Natural killer cell (primary cell): ENCODE measurements around the gene KIAA2012. TPM values are rescaled to one million over a fixed set of nuclear protein-coding genes. Genes with fewer than 3 reads are reported as not detected.

Source experiments
- ATAC-seq, 3 donors: fragments of 150-1000 bp in 2 of 3; fragments of 200-7000 bp in 1 of 3; cut with Tn5 transposase; 1 replicate in 1 of 3; 2 replicates in 2 of 3; pipeline ENCODE4 v1.10.0; 2021; ENCODE audit warnings: mild to moderate bottlenecking in 2 of 3, moderate library complexity in 2 of 3
- DNase-seq, 2 donors: peaks; one replicate each; pipeline versions ENCODE4 v3.0.0 to v3.0.0-alpha.2; 2013 to 2021; ENCODE audit warnings: mixed read lengths in 1 of 2
- H3K27ac ChIP-seq: one replicate; pipeline ENCODE4 v1.5.1; 2013; ENCODE audit warnings: mild to moderate bottlenecking, low read length
- H3K27me3 ChIP-seq: one replicate; pipeline ENCODE4 v1.6.1; 2013; ENCODE audit warnings: low read length; ENCODE audit not compliant: control insufficient read depth, insufficient read depth
- H3K36me3 ChIP-seq: one replicate; pipeline ENCODE4 v1.6.1; 2013; ENCODE audit warnings: low read length; ENCODE audit not compliant: control insufficient read depth, insufficient read depth
- H3K4me1 ChIP-seq: one replicate; pipeline ENCODE4 v1.6.1; 2013; ENCODE audit warnings: low read length; ENCODE audit not compliant: control insufficient read depth, insufficient read depth
- H3K4me3 ChIP-seq: one replicate; pipeline ENCODE4 v1.5.1; 2013; ENCODE audit warnings: low read length
- H3K9me3 ChIP-seq: one replicate; pipeline ENCODE4 v1.6.1; 2013; ENCODE audit warnings: low read length; ENCODE audit not compliant: control insufficient read depth, insufficient read depth
- H3K27ac Mint-ChIP-seq, 2 donors: one replicate each; pipeline ENCODE4 v1.8.0; 2022; ENCODE audit warnings: mild to moderate bottlenecking in 2 of 2, mixed read lengths in 2 of 2, moderate library complexity in 1 of 2
- H3K27me3 Mint-ChIP-seq, 2 donors: one replicate each; pipeline ENCODE4 v1.8.0; 2022; ENCODE audit warnings: low read depth in 2 of 2, mixed read lengths in 2 of 2
- H3K36me3 Mint-ChIP-seq: one replicate; pipeline ENCODE4 v1.8.0; 2022; ENCODE audit warnings: mixed read lengths
- H3K4me1 Mint-ChIP-seq, 2 donors: one replicate each; pipeline ENCODE4 v1.8.0; 2022; ENCODE audit warnings: mixed read lengths in 2 of 2
- H3K4me3 Mint-ChIP-seq: one replicate; pipeline ENCODE4 v1.8.0; 2022; ENCODE audit warnings: mild to moderate bottlenecking, moderate library complexity, mixed read lengths
- H3K9me3 Mint-ChIP-seq, 2 donors: one replicate each; pipeline ENCODE4 v1.8.0; 2022; ENCODE audit warnings: mixed read lengths in 2 of 2
- WGBS: methylation state at CpG from one replicate; pipeline ENCODE4 v1.1.7; 2013; ENCODE audit warnings: missing lambda C conversion rate; ENCODE audit not compliant: insufficient coverage; 5-methylcytosine and 5-hydroxymethylcytosine counted together
- intact Hi-C: fragments of 100-400 bp; cut with micrococcal nuclease; formaldehyde crosslinking; loops from one replicate; pipeline ENCODE4 v1.14.2; 2022
- total RNA-seq, 4 donors: library from RNA; stranded (reverse); fragments of 120-200 nt in 1 of 4; gene quantifications; one replicate each; pipeline versions ENCODE4 v1.2.3 to v1.2.4, GENCODE V29; 2013 to 2022
- TF ChIP-seq, protein P1 (sequence below): fragments of 200-600 bp; IDR thresholded peaks from one replicate; pipeline ENCODE4 v1.8.0; 2022; ENCODE audit warnings: antibody characterized with exemption

KIAA2012 gene
- total RNA-seq, 3 donors from 2014 or later (not counting 1 experiment from before 2014, with no cell fraction given) = not detected

DNA sequence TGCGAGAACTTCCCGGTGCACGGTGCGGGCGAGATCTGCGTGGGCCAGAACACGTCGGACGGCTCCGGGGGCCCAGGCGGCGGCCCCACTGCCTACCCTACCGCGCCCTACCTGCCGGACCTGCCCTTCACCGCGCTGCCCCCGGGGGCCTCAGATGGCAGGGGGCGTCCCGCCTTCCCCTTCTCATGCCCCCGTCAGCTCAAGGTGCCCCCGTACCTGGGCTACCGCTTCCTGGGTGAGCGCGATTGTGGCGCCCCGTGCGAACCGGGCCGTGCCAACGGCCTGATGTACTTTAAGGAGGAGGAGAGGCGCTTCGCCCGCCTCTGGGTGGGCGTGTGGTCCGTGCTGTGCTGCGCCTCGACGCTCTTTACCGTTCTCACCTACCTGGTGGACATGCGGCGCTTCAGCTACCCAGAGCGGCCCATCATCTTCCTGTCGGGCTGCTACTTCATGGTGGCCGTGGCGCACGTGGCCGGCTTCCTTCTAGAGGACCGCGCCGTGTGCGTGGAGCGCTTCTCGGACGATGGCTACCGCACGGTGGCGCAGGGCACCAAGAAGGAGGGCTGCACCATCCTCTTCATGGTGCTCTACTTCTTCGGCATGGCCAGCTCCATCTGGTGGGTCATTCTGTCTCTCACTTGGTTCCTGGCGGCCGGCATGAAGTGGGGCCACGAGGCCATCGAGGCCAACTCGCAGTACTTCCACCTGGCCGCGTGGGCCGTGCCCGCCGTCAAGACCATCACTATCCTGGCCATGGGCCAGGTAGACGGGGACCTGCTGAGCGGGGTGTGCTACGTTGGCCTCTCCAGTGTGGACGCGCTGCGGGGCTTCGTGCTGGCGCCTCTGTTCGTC lies 37.7 kb upstream of the KIAA2012 start:
- TF ChIP-seq, protein P1, sequence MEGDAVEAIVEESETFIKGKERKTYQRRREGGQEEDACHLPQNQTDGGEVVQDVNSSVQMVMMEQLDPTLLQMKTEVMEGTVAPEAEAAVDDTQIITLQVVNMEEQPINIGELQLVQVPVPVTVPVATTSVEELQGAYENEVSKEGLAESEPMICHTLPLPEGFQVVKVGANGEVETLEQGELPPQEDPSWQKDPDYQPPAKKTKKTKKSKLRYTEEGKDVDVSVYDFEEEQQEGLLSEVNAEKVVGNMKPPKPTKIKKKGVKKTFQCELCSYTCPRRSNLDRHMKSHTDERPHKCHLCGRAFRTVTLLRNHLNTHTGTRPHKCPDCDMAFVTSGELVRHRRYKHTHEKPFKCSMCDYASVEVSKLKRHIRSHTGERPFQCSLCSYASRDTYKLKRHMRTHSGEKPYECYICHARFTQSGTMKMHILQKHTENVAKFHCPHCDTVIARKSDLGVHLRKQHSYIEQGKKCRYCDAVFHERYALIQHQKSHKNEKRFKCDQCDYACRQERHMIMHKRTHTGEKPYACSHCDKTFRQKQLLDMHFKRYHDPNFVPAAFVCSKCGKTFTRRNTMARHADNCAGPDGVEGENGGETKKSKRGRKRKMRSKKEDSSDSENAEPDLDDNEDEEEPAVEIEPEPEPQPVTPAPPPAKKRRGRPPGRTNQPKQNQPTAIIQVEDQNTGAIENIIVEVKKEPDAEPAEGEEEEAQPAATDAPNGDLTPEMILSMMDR = no peak
- H3K4me1 Mint-ChIP-seq = peaks cover 14 to 15% of the 10 kb centered on the region in 2 donors
- Histone ChIP-seq H3K27me3 (peaks cover 38% of the 10 kb centered on the region), H3K36me3 (no peaks in the 10 kb centered on the region), H3K27ac (no peak overlapping the region), H3K4me1 (peaks cover 27% of the 10 kb centered on the region), H3K4me3 (peak overlapping the region; percentile 27), H3K9me3 (no peaks in the 10 kb centered on the region)
- intact Hi-C loops = no loop called here
- H3K36me3 Mint-ChIP-seq = no peaks in the 10 kb centered on the region
- 36% methylated on average over 78 of the region's 78 CpGs for WGBS
- no peaks in the 10 kb centered on the region for H3K9me3 Mint-ChIP-seq
- peak; percentile 22 to 51 for DNase-seq
- peaks cover 17 to 31% of the 10 kb centered on the region in 2 donors for H3K27me3 Mint-ChIP-seq
- no peak overlapping the region for H3K27ac Mint-ChIP-seq
- no peak overlapping the region for H3K4me3 Mint-ChIP-seq
- ATAC-seq = no peak

DNA sequence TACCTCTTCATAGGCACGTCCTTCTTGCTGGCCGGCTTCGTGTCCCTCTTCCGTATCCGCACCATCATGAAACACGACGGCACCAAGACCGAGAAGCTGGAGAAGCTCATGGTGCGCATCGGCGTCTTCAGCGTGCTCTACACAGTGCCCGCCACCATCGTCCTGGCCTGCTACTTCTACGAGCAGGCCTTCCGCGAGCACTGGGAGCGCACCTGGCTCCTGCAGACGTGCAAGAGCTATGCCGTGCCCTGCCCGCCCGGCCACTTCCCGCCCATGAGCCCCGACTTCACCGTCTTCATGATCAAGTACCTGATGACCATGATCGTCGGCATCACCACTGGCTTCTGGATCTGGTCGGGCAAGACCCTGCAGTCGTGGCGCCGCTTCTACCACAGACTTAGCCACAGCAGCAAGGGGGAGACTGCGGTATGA lies 37.1 kb upstream of the KIAA2012 start:
- Histone ChIP-seq H3K9me3 (no peaks in the 10 kb centered on the region), H3K4me1 (peaks cover 27% of the 10 kb centered on the region), H3K4me3 (no peak overlapping the region), H3K27ac (no peak overlapping the region), H3K27me3 (peaks cover 38% of the 10 kb centered on the region), H3K36me3 (no peaks in the 10 kb centered on the region)
- DNase-seq (no peak), ATAC-seq (no peak)
- Mint-ChIP-seq H3K9me3 (no peaks in the 10 kb centered on the region), H3K27me3 (peaks cover 17 to 34% of the 10 kb centered on the region in 2 donors), H3K4me1 (peaks cover 14 to 15% of the 10 kb centered on the region in 2 donors), H3K4me3 (no peak overlapping the region), H3K27ac (no peak overlapping the region), H3K36me3 (no peaks in the 10 kb centered on the region)
- TF ChIP-seq, protein P1 = no peak
- intact Hi-C loops = no loop called here
- 93% methylated on average over 32 of the region's 32 CpGs for WGBS

DNA sequence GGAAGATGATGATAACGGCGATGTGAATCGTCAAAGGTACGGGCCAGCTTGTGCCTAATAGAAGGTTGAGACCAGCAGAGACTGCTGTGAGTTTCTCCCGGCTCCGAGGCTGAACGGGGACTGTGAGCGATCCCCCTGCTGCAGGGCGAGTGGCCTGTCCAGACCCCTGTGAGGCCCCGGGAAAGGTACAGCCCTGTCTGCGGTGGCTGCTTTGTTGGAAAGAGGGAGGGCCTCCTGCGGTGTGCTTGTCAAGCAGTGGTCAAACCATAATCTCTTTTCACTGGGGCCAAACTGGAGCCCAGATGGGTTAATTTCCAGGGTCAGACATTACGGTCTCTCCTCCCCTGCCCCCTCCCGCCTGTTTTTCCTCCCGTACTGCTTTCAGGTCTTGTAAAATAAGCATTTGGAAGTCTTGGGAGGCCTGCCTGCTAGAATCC lies 36.4 kb upstream of the KIAA2012 start:
- WGBS = 93% methylated on average over 15 of the region's 15 CpGs
- peaks cover 12 to 14% of the 10 kb centered on the region in 2 donors for H3K4me1 Mint-ChIP-seq
- H3K27me3 ChIP-seq = peaks cover 39% of the 10 kb centered on the region
- peaks cover 27% of the 10 kb centered on the region for H3K4me1 ChIP-seq
- H3K36me3 Mint-ChIP-seq = no peaks in the 10 kb centered on the region
- no peak overlapping the region for H3K27ac ChIP-seq
- ATAC-seq = no peak
- DNase-seq = no peak
- intact Hi-C loops = no loop called here
- H3K4me3 Mint-ChIP-seq = no peak overlapping the region
- H3K36me3 ChIP-seq = no peaks in the 10 kb centered on the region
- H3K27me3 Mint-ChIP-seq = peaks cover 22 to 41% of the 10 kb centered on the region in 2 donors
- no peaks in the 10 kb centered on the region for H3K9me3 ChIP-seq
- no peak overlapping the region for H3K27ac Mint-ChIP-seq
- H3K9me3 Mint-ChIP-seq = no peaks in the 10 kb centered on the region
- H3K4me3 ChIP-seq = no peak overlapping the region
- TF ChIP-seq, protein P1 = no peak
